ENCODE measurements around the gene GRIA3. TPM values are rescaled to one million over a fixed set of nuclear protein-coding genes. Genes with fewer than 3 reads are reported as not detected.
"Not testable (repeated sequence)": the region's sequence is repeated elsewhere in the genome, so short reads cannot be mapped to it uniquely, and the experiment has no call there.

The GRIA3 gene
- polyA plus RNA-seq, 1 of the 3 experiments (the other 2 are of a cell fraction) = 0.15 TPM

GRCh38 chrX:123525123-123525725 lies 341.1 kb downstream of the GRIA3 start:
- ChIA-PET POLR2A (no interaction called here), CTCF (no interaction called here)
- Histone ChIP-seq H3K4me1 (ENCODE audit: control insufficient read depth in 1 of 2, insufficient read depth in 2 of 2, low read depth in 1 of 2, low read length in 1 of 2) (no peaks in the 10 kb centered on the region), H3K4me2 (no peak overlapping the region), H3K79me2 (ENCODE audit: insufficient read depth) (no peaks in the 10 kb centered on the region), H3K9ac (no peak overlapping the region), H3K36me3 (replicated peaks in 1 of 2; ENCODE audit: control insufficient read depth in 1 of 2, insufficient read depth in 2 of 2, low read length in 1 of 2) (no peaks in the 10 kb centered on the region), H4K20me1 (ENCODE audit: insufficient read depth) (no peaks in the 10 kb centered on the region), H3K9me3 (no peaks in the 10 kb centered on the region), H3K27ac (ENCODE audit: low read depth in 2 of 2, low read length in 1 of 2) (no peak overlapping the region), H3K9me2 (no peaks in the 10 kb centered on the region), H3K4me3 (ENCODE audit: low read depth in 2 of 2, low read length in 1 of 2) (no peak overlapping the region), H2AFZ (ENCODE audit: low read depth) (no peak overlapping the region), H3F3A (replicated peaks; ENCODE audit: insufficient read depth) (no peaks in the 10 kb centered on the region), H3K27me3 (ENCODE audit: insufficient read depth) (no peaks in the 10 kb centered on the region)
- TF ChIP-seq FOXM1 (IDR thresholded peaks at IDR 0.05; ENCODE audit: low read depth) = no peak
- TF ChIP-seq RFX5 (IDR thresholded peaks at IDR 0.05; ENCODE audit: low read length) = no peak
- TF ChIP-seq TEAD4 (IDR thresholded peaks at IDR 0.05; ENCODE audit: borderline replicate concordance, insufficient read depth) = no peak
- TF ChIP-seq SIN3A (IDR thresholded peaks at IDR 0.05; ENCODE audit: borderline replicate concordance, low read depth, low read length) = no peak
- no peak for TF ChIP-seq ELF1 (IDR thresholded peaks at IDR 0.05)
- TF ChIP-seq EP300 (IDR thresholded peaks at IDR 0.05; ENCODE audit: borderline replicate concordance in 1 of 2, low read depth in 1 of 2, low read length in 1 of 2) = no peak
- no peak for TF ChIP-seq MAX (IDR thresholded peaks at IDR 0.05; ENCODE audit: low read depth)
- no peak for TF ChIP-seq RXRA (IDR thresholded peaks at IDR 0.05; ENCODE audit: borderline replicate concordance, low read depth)
- TF ChIP-seq CHD2 (IDR thresholded peaks at IDR 0.05; ENCODE audit: low read length, partially characterized antibody) = no peak
- TF ChIP-seq FOSL2 (IDR thresholded peaks at IDR 0.05; ENCODE audit: borderline replicate concordance, low read depth) = no peak
- no peak for TF ChIP-seq MXI1 (IDR thresholded peaks at IDR 0.05; ENCODE audit: low read depth, low read length)
- TF ChIP-seq MEF2A (IDR thresholded peaks at IDR 0.05; ENCODE audit: borderline replicate concordance, low read depth) = no peak
- WGBS (ENCODE audit: low lambda C conversion rate) = 10% methylated on average over 2 of the region's 2 CpGs
- DNase-seq = no peak

- POLR2A ChIA-PET; H3F3A ChIP-seq (replicated peaks; ENCODE audit: insufficient read depth); H2AFZ ChIP-seq (ENCODE audit: low read depth); H3K79me2 ChIP-seq (ENCODE audit: insufficient read depth); H4K20me1 ChIP-seq (ENCODE audit: insufficient read depth); DNase-seq; H3K9me2 ChIP-seq; H3K9ac ChIP-seq; H3K9me3 ChIP-seq; H3K36me3 ChIP-seq (replicated peaks in 1 of 2; ENCODE audit: control insufficient read depth in 1 of 2, insufficient read depth in 2 of 2, low read length in 1 of 2); H3K4me2 ChIP-seq; H3K27me3 ChIP-seq (ENCODE audit: insufficient read depth); H3K27ac ChIP-seq (ENCODE audit: low read depth in 2 of 2, low read length in 1 of 2); H3K4me1 ChIP-seq (ENCODE audit: control insufficient read depth in 1 of 2, insufficient read depth in 2 of 2, low read depth in 1 of 2, low read length in 1 of 2); H3K4me3 ChIP-seq (ENCODE audit: low read depth in 2 of 2, low read length in 1 of 2): not testable (repeated sequence)
- CTCF ChIA-PET = interaction anchor here (1.0 kb wide), 1 partner anchor 11 kb away, joined by 3 read pairs; no protein-coding TSS in a partner anchor
- WGBS (ENCODE audit: low lambda C conversion rate) = 5% methylated on average over 1 of the region's 1 CpG
These were observed 346.6 kb downstream of the GRIA3 start for GRCh38 chrX:123530726-123531125.
